CD4-positive, alpha-beta T cell (primary cell): ENCODE measurements around the gene ABCG1. TPM values are rescaled to one million over a fixed set of nuclear protein-coding genes. Genes with fewer than 3 reads are reported as not detected.

Experiments
- ATAC-seq: fragments of 200-7000 bp; cut with Tn5 transposase; one replicate; pipeline ENCODE4 v1.10.0; 2022; ENCODE audit warnings: mild to moderate bottlenecking; ENCODE audit not compliant: poor library complexity
- CTCF ChIA-PET: fragments of 350-600 bp; sonication (Branson Sonifier 250); formaldehyde crosslinking; loops from one replicate; lab custom pipeline; 2021; ENCODE audit warnings: antibody characterized with exemption, inconsistent platforms; lab: Charles Lee
- POLR2A ChIA-PET: fragments of 350-600 bp; sonication (Branson Sonifier 250); formaldehyde crosslinking; loops from one replicate; lab custom pipeline; 2021; ENCODE audit warnings: antibody characterized with exemption, inconsistent platforms; lab: Charles Lee
- DNase-seq, 14 experiments: peaks; one replicate each; pipeline ENCODE4 v3.0.0-alpha.2; 2013 to 2020; ENCODE audit warnings: mixed read lengths in 2 of 14
- H3K27ac ChIP-seq, 2 donors: one replicate each; pipeline versions ENCODE4 v1.5.1 to v1.7.0; 2013; ENCODE audit warnings: low read length in 2 of 2, low read depth in 1 of 2, mild to moderate bottlenecking in 1 of 2
- H3K27me3 ChIP-seq, 2 experiments: 1 replicate in 1 of 2; 2 replicates in 1 of 2; pipeline versions ENCODE4 v1.6.1 to v1.7.0; 2013; ENCODE audit warnings: low read length in 2 of 2, control low read depth in 1 of 2, mild to moderate bottlenecking in 1 of 2, moderate library complexity in 1 of 2; ENCODE audit not compliant: insufficient read depth in 2 of 2, control insufficient read depth in 1 of 2
- H3K36me3 ChIP-seq: one replicate; pipeline ENCODE4 v1.6.1; 2013; ENCODE audit warnings: low read length, control low read depth; ENCODE audit not compliant: insufficient read depth
- H3K4me1 ChIP-seq: one replicate; pipeline ENCODE4 v1.6.1; 2013; ENCODE audit warnings: low read length, control low read depth; ENCODE audit not compliant: insufficient read depth
- H3K4me3 ChIP-seq: one replicate; pipeline ENCODE4 v1.5.1; 2013; ENCODE audit warnings: mild to moderate bottlenecking, low read length, moderate library complexity
- H3K9me3 ChIP-seq, 2 experiments: 1 replicate in 1 of 2; 2 replicates in 1 of 2; pipeline versions ENCODE4 v1.6.1 to v1.7.0; 2013; ENCODE audit warnings: low read length in 2 of 2, mild to moderate bottlenecking in 2 of 2, control low read depth in 1 of 2, moderate library complexity in 1 of 2; ENCODE audit not compliant: control insufficient read depth in 1 of 2, insufficient read depth in 1 of 2
- H3K27ac Mint-ChIP-seq: one replicate; pipeline ENCODE4 v1.8.0; 2020; ENCODE audit warnings: mixed read lengths
- H3K27me3 Mint-ChIP-seq: one replicate; pipeline ENCODE4 v1.8.0; 2021; ENCODE audit warnings: mixed read lengths
- H3K36me3 Mint-ChIP-seq: one replicate; pipeline ENCODE4 v1.8.0; 2021; ENCODE audit warnings: low read depth, mixed read lengths
- H3K4me1 Mint-ChIP-seq: one replicate; pipeline ENCODE4 v1.8.0; 2021; ENCODE audit warnings: low read depth, mixed read lengths
- H3K4me3 Mint-ChIP-seq: one replicate; pipeline ENCODE4 v1.8.0; 2020; ENCODE audit warnings: mild to moderate bottlenecking, mixed read lengths
- H3K9me3 Mint-ChIP-seq: one replicate; pipeline ENCODE4 v1.8.0; 2020; ENCODE audit warnings: mixed read lengths
- intact Hi-C, 2 experiments: fragments of 100-400 bp; cut with DNase I in 1 of 2; cut with micrococcal nuclease in 1 of 2; formaldehyde crosslinking; loops; one replicate each; pipeline versions ENCODE4 v1.15.1 to v1.9.0; 2023 to 2025; cut with DNase I, micrococcal nuclease
- total RNA-seq, 174 experiments: library from RNA in 2 of 174; stranded (reverse) in 2 of 174; gene quantifications; one replicate each; pipeline ENCODE4 v1.2.3 and lab custom pipeline; 2021 to 2026
- TF ChIP-seq, protein P1 (sequence below): fragments of 200-600 bp; IDR thresholded peaks from one replicate; pipeline ENCODE4 v1.8.0; 2022; ENCODE audit warnings: antibody characterized with exemption, mild to moderate bottlenecking

ABCG1 gene
- total RNA-seq, 2 experiments from 2014 or later: 109 to 116 TPM

DNA sequence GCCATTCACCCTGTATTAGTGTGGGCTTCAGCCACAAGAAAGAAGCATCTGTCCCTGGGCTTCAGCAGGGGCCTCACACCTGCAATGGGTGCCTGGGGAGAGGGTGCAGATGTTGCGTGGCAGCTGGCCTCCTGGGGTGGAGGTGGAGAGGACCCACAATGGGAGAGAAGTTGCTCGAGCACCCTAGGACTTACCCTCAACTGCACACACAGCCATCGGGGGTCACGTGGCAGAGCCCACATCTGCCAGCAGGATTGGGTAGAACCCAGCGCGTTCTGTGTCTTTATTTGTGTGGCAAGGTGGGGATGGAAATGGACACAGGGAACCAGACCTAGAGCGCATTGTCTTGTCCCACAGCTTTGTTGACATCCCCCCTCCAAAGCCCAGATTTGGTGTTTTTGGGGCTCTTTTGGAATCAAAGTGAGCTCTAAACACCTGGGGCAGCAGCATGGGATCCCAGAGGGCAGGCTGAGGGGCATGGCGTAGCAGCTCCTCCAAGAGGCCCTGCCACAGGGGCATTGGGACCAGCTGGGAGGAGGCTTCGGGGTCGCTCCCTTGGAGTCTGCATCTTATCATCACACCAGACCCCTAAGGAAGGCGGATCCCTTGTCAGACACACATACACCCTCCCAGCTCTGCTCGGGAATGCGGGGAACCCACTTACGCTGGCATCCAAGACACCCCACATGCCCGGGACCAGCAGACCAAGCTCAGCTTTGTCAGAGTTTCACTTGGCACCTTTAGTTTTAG lies 5.1 kb downstream of the ABCG1 start:
- ATAC-seq: no peak
- Mint-ChIP-seq H3K27me3 (no peaks in the 10 kb centered on the region), H3K27ac (peak overlapping the region; percentile 72), H3K4me1 (peaks cover 77% of the 10 kb centered on the region), H3K36me3 (peaks cover 76% of the 10 kb centered on the region), H3K4me3 (no peak overlapping the region), H3K9me3 (peaks cover 2% of the 10 kb centered on the region)
- no peak overlapping the region for H3K4me3 ChIP-seq
- TF ChIP-seq, protein P1, sequence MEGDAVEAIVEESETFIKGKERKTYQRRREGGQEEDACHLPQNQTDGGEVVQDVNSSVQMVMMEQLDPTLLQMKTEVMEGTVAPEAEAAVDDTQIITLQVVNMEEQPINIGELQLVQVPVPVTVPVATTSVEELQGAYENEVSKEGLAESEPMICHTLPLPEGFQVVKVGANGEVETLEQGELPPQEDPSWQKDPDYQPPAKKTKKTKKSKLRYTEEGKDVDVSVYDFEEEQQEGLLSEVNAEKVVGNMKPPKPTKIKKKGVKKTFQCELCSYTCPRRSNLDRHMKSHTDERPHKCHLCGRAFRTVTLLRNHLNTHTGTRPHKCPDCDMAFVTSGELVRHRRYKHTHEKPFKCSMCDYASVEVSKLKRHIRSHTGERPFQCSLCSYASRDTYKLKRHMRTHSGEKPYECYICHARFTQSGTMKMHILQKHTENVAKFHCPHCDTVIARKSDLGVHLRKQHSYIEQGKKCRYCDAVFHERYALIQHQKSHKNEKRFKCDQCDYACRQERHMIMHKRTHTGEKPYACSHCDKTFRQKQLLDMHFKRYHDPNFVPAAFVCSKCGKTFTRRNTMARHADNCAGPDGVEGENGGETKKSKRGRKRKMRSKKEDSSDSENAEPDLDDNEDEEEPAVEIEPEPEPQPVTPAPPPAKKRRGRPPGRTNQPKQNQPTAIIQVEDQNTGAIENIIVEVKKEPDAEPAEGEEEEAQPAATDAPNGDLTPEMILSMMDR: no peak
- intact Hi-C loops: no loop called here
- peaks cover 29% of the 10 kb centered on the region for H3K36me3 ChIP-seq
- POLR2A ChIA-PET: interaction anchor here (0.5 to 1.2 kb wide), 2 partner anchors 11 to 706 kb away, joined by 3 to 4 read pairs; no protein-coding TSS in a partner anchor
- CTCF ChIA-PET: interaction anchor here (2.2 kb wide), 1 partner anchor 10 kb away, joined by 7 read pairs; no protein-coding TSS in a partner anchor
- H3K4me1 ChIP-seq: peaks cover 53% of the 10 kb centered on the region
- H3K27me3 ChIP-seq: no peaks in the 10 kb centered on the region
- DNase-seq: peak in 1 of 14 experiments; percentile 9
- H3K9me3 ChIP-seq: no peaks in the 10 kb centered on the region
- no peak overlapping the region for H3K27ac ChIP-seq

DNA sequence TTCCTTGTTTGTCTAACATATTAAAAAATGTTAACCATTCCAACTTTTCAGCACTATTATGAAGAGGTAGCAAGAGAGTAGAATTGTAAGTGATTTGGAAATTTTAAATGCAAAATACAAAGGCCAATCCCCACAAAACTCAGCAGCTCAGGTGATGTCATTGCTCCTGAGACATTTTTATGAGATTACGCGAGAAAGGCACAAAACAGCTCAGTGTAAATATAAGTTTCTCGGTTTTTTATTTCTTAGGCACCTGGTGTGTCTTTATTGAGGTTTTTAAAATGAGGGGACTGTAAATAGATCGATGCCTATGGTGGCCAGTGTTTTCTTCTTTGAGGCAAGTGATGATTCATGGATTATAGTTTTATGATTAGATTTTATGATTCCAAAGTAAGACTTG lies 6.1 kb downstream of the ABCG1 start:
- Mint-ChIP-seq H3K27me3 (no peaks in the 10 kb centered on the region), H3K4me1 (peaks cover 85% of the 10 kb centered on the region), H3K9me3 (peaks cover 2% of the 10 kb centered on the region), H3K36me3 (peaks cover 82% of the 10 kb centered on the region), H3K27ac (peak overlapping the region; percentile 90), H3K4me3 (no peak overlapping the region)
- H3K4me1 ChIP-seq: peaks cover 56% of the 10 kb centered on the region
- no peaks in the 10 kb centered on the region for H3K9me3 ChIP-seq
- ATAC-seq: no peak
- H3K4me3 ChIP-seq: no peak overlapping the region
- no peak for DNase-seq
- TF ChIP-seq, protein P1: no peak
- ChIA-PET POLR2A (interaction anchor here (1.2 kb wide), 1 partner anchor 10 kb away, joined by 4 read pairs; no protein-coding TSS in a partner anchor), CTCF (interaction anchor here (2.2 kb wide), 1 partner anchor 9 kb away, joined by 7 read pairs; no protein-coding TSS in a partner anchor)
- no peak overlapping the region for H3K27ac ChIP-seq
- intact Hi-C loops: no loop called here
- H3K27me3 ChIP-seq: no peaks in the 10 kb centered on the region
- peaks cover 29% of the 10 kb centered on the region for H3K36me3 ChIP-seq

DNA sequence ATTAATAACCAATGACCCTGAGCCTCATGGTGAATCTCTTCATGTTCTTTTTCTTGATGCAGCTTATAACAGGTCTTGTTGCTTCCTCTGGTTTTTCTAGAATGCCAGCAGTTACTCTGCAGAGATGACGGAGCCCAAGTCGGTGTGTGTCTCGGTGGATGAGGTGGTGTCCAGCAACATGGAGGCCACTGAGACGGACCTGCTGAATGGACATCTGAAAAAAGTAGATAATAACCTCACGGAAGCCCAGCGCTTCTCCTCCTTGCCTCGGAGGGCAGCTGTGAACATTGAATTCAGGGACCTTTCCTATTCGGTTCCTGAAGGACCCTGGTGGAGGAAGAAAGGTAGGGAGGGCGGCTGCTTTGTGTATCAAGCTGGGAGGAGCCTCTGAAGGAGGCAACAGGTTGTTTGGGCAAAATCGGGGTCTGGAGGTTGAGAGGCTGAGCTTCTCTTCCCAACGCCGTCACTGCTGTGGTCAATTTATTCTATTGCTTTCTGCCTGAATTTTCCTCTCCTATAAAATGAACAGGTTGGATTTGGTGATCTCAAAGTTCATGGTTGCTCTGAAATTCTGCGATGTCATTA lies 6.7 kb downstream of the ABCG1 start:
- no peaks in the 10 kb centered on the region for H3K27me3 Mint-ChIP-seq
- H3K9me3 Mint-ChIP-seq: peaks cover 2% of the 10 kb centered on the region
- peaks cover 29% of the 10 kb centered on the region for H3K36me3 ChIP-seq
- POLR2A ChIA-PET: no interaction called here
- TF ChIP-seq, protein P1: no peak
- H3K4me3 ChIP-seq: no peak overlapping the region
- peak overlapping the region; percentile 90 for H3K27ac Mint-ChIP-seq
- H3K27ac ChIP-seq: no peak overlapping the region
- CTCF ChIA-PET: interaction anchor here (1.3 to 2.2 kb wide), 2 partner anchors 8 to 33 kb away, joined by 6 to 7 read pairs; no protein-coding TSS in a partner anchor
- intact Hi-C loops: no loop called here
- H3K27me3 ChIP-seq: no peaks in the 10 kb centered on the region
- H3K4me1 Mint-ChIP-seq: peaks cover 85% of the 10 kb centered on the region
- ATAC-seq (no peak), DNase-seq (peak in 1 of 14 experiments; percentile 3)
- H3K4me3 Mint-ChIP-seq: no peak overlapping the region
- H3K36me3 Mint-ChIP-seq: peaks cover 82% of the 10 kb centered on the region
- peaks cover 52% of the 10 kb centered on the region for H3K4me1 ChIP-seq
- no peaks in the 10 kb centered on the region for H3K9me3 ChIP-seq
